Effector memory CD4-positive, alpha-beta T cell (primary cell): Measurements from ENCODE around the gene C10orf143.

Experiments
- DNase-seq, 3 donors: peaks; one replicate each; pipeline ENCODE4 v3.0.0-alpha.2; 2020
- H3K27ac ChIP-seq: 2 replicates; pipeline ENCODE4 v1.7.0; 2013; ENCODE audit warnings: mild to moderate bottlenecking, low read length, moderate library complexity; ENCODE audit not compliant: insufficient read depth, poor library complexity, severe bottlenecking
- H3K27me3 ChIP-seq: replicated peaks from 2 replicates; pipeline ENCODE4 v1.7.0; 2013; ENCODE audit warnings: mild to moderate bottlenecking, low read length; ENCODE audit not compliant: insufficient read depth, control insufficient read depth, poor library complexity, severe bottlenecking
- H3K36me3 ChIP-seq: 2 replicates; pipeline ENCODE4 v1.7.0; 2013; ENCODE audit warnings: mild to moderate bottlenecking, low read length, moderate library complexity; ENCODE audit not compliant: control insufficient read depth, insufficient read depth
- H3K4me1 ChIP-seq: 2 replicates; pipeline ENCODE4 v1.7.0; 2013; ENCODE audit warnings: low read length, mild to moderate bottlenecking; ENCODE audit not compliant: control insufficient read depth, insufficient read depth, poor library complexity, severe bottlenecking
- H3K4me3 ChIP-seq: 2 replicates; pipeline ENCODE4 v1.7.0; 2013; ENCODE audit warnings: low read length, low read depth, mild to moderate bottlenecking; ENCODE audit not compliant: insufficient read depth, poor library complexity, severe bottlenecking
- H3K9me3 ChIP-seq: 2 replicates; pipeline ENCODE4 v1.7.0; 2013; ENCODE audit warnings: mild to moderate bottlenecking, low read length, moderate library complexity; ENCODE audit not compliant: control insufficient read depth

Gene C10orf143

GRCh38 chr10:130046591-130046990 is 64.0 kb downstream of the C10orf143 start:
- no peaks in the 10 kb centered on the region for H3K9me3 ChIP-seq
- DNase-seq, result no peak
- no peak overlapping the region for H3K27ac ChIP-seq
- H3K4me1 ChIP-seq, result no peaks in the 10 kb centered on the region
- H3K4me3 ChIP-seq, result no peak overlapping the region
- no peaks in the 10 kb centered on the region for H3K36me3 ChIP-seq
- no peaks in the 10 kb centered on the region for H3K27me3 ChIP-seq

GRCh38 chr10:130045801-130046321 is 64.8 kb downstream of the C10orf143 start:
- Histone ChIP-seq H3K36me3 (no peaks in the 10 kb centered on the region), H3K27me3 (no peaks in the 10 kb centered on the region), H3K9me3 (no peaks in the 10 kb centered on the region), H3K4me1 (no peaks in the 10 kb centered on the region), H3K4me3 (no peak overlapping the region), H3K27ac (no peak overlapping the region)
- no peak for DNase-seq

GRCh38 chr10:130045091-130045652 is 65.5 kb downstream of the C10orf143 start:
- Histone ChIP-seq H3K9me3 (no peaks in the 10 kb centered on the region), H3K4me1 (no peaks in the 10 kb centered on the region), H3K4me3 (no peak overlapping the region), H3K36me3 (no peaks in the 10 kb centered on the region), H3K27me3 (no peaks in the 10 kb centered on the region), H3K27ac (no peak overlapping the region)
- DNase-seq, result no peak

GRCh38 chr10:130044067-130045061 is 66.3 kb downstream of the C10orf143 start:
- Histone ChIP-seq H3K4me3 (no peak overlapping the region), H3K4me1 (no peaks in the 10 kb centered on the region), H3K9me3 (no peaks in the 10 kb centered on the region), H3K27me3 (no peaks in the 10 kb centered on the region), H3K27ac (no peak overlapping the region), H3K36me3 (no peaks in the 10 kb centered on the region)
- no peak for DNase-seq

- H3K9me3 ChIP-seq, result no peaks in the 10 kb centered on the region
- no peaks in the 10 kb centered on the region for H3K4me1 ChIP-seq
- H3K4me3 ChIP-seq, result no peak overlapping the region
- no peaks in the 10 kb centered on the region for H3K36me3 ChIP-seq
- no peak overlapping the region for H3K27ac ChIP-seq
- no peaks in the 10 kb centered on the region for H3K27me3 ChIP-seq
- DNase-seq, result no peak
These were observed 67.1 kb downstream of the C10orf143 start for GRCh38 chr10:130043491-130043890.

- Histone ChIP-seq H3K27ac (no peak overlapping the region), H3K27me3 (no peaks in the 10 kb centered on the region), H3K4me3 (no peak overlapping the region), H3K9me3 (no peaks in the 10 kb centered on the region), H3K36me3 (no peaks in the 10 kb centered on the region), H3K4me1 (no peaks in the 10 kb centered on the region)
- DNase-seq, result no peak
These were observed 68.2 kb downstream of the C10orf143 start for GRCh38 chr10:130042381-130042780.

GRCh38 chr10:130041451-130042371 is 68.9 kb downstream of the C10orf143 start:
- Histone ChIP-seq H3K9me3 (no peaks in the 10 kb centered on the region), H3K4me3 (no peak overlapping the region), H3K27me3 (no peaks in the 10 kb centered on the region), H3K27ac (no peak overlapping the region), H3K4me1 (no peaks in the 10 kb centered on the region), H3K36me3 (no peaks in the 10 kb centered on the region)
- DNase-seq, result no peak

- Histone ChIP-seq H3K27ac (no peak overlapping the region), H3K4me3 (no peak overlapping the region), H3K4me1 (no peaks in the 10 kb centered on the region), H3K27me3 (no peaks in the 10 kb centered on the region), H3K36me3 (no peaks in the 10 kb centered on the region), H3K9me3 (no peaks in the 10 kb centered on the region)
- DNase-seq, result no peak
These were observed 69.8 kb downstream of the C10orf143 start for GRCh38 chr10:130040817-130041330.

- no peaks in the 10 kb centered on the region for H3K27me3 ChIP-seq
- no peaks in the 10 kb centered on the region for H3K9me3 ChIP-seq
- no peaks in the 10 kb centered on the region for H3K4me1 ChIP-seq
- H3K4me3 ChIP-seq, result no peak overlapping the region
- H3K27ac ChIP-seq, result no peak overlapping the region
- DNase-seq, result no peak
- no peaks in the 10 kb centered on the region for H3K36me3 ChIP-seq
These were observed 70.3 kb downstream of the C10orf143 start for GRCh38 chr10:130040351-130040750.
